Measurements from ENCODE around the gene ERG. TPM values are rescaled to one million over a fixed set of nuclear protein-coding genes. Genes with fewer than 3 reads are reported as not detected.

The ERG gene
- total RNA-seq, 1 experiment from 2014 or later: 4.5 TPM

DNA sequence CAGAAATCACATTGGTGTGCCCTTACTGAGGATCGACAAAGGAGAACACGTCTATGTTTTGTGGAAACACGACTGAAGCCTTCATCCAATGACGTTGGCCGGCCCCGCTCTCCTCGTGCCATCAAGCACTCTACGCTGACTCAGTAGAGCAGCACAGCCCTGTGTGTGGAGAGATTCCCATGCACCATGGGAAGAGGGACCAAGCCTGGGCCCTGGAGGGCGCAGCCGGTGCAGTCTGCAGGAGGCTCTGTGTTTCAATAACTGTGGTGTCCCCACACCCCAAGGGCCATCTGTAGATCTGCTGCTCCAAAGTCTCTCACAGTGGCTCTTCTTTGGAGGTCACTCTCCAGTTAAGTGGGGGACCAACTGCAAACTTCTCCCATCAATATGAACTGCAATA, 144.0 kb downstream of the ERG start:
- ChIA-PET CTCF (interaction anchor here (1.7 to 4.6 kb wide), 4 partner anchors 136 to 595 kb away, joined by 4 to 194 read pairs (median 50); no protein-coding TSS in a partner anchor), POLR2A (no interaction called here)
- peaks cover 30% of the 10 kb centered on the region for H3K27me3 Mint-ChIP-seq (ENCODE audit: low read depth)
- ATAC-seq (no peak), DNase-seq (ENCODE audit: low spot score) (no peak)
- no peak overlapping the region for H3K4me3 Mint-ChIP-seq
- no peak overlapping the region for H3K27ac Mint-ChIP-seq
- H3K36me3 Mint-ChIP-seq: no peaks in the 10 kb centered on the region
- peaks cover 11% of the 10 kb centered on the region for H3K9me3 Mint-ChIP-seq
- H3K4me1 Mint-ChIP-seq: peaks cover 32% of the 10 kb centered on the region
- TF ChIP-seq ESRRA (CRISPR knock-in tag; IDR thresholded peaks at IDR 0.05; ENCODE audit: borderline replicate concordance) (no peak), PRDM15 (CRISPR knock-in tag; IDR thresholded peaks at IDR 0.05) (no peak), ZNF121 (CRISPR knock-in tag; IDR thresholded peaks at IDR 0.05) (no peak), NR1H2 (CRISPR knock-in tag; IDR thresholded peaks at IDR 0.05) (no peak), NR2C2 (CRISPR knock-in tag; IDR thresholded peaks at IDR 0.05) (no peak), CBFB (CRISPR knock-in tag; IDR thresholded peaks at IDR 0.05; ENCODE audit: low read depth) (no peak)
- TF ChIP-seq, protein P1, sequence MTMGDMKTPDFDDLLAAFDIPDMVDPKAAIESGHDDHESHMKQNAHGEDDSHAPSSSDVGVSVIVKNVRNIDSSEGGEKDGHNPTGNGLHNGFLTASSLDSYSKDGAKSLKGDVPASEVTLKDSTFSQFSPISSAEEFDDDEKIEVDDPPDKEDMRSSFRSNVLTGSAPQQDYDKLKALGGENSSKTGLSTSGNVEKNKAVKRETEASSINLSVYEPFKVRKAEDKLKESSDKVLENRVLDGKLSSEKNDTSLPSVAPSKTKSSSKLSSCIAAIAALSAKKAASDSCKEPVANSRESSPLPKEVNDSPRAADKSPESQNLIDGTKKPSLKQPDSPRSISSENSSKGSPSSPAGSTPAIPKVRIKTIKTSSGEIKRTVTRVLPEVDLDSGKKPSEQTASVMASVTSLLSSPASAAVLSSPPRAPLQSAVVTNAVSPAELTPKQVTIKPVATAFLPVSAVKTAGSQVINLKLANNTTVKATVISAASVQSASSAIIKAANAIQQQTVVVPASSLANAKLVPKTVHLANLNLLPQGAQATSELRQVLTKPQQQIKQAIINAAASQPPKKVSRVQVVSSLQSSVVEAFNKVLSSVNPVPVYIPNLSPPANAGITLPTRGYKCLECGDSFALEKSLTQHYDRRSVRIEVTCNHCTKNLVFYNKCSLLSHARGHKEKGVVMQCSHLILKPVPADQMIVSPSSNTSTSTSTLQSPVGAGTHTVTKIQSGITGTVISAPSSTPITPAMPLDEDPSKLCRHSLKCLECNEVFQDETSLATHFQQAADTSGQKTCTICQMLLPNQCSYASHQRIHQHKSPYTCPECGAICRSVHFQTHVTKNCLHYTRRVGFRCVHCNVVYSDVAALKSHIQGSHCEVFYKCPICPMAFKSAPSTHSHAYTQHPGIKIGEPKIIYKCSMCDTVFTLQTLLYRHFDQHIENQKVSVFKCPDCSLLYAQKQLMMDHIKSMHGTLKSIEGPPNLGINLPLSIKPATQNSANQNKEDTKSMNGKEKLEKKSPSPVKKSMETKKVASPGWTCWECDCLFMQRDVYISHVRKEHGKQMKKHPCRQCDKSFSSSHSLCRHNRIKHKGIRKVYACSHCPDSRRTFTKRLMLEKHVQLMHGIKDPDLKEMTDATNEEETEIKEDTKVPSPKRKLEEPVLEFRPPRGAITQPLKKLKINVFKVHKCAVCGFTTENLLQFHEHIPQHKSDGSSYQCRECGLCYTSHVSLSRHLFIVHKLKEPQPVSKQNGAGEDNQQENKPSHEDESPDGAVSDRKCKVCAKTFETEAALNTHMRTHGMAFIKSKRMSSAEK (CRISPR knock-in tag; IDR thresholded peaks at IDR 0.05; ENCODE audit: borderline replicate concordance): no peak
- TF ChIP-seq, protein P2, sequence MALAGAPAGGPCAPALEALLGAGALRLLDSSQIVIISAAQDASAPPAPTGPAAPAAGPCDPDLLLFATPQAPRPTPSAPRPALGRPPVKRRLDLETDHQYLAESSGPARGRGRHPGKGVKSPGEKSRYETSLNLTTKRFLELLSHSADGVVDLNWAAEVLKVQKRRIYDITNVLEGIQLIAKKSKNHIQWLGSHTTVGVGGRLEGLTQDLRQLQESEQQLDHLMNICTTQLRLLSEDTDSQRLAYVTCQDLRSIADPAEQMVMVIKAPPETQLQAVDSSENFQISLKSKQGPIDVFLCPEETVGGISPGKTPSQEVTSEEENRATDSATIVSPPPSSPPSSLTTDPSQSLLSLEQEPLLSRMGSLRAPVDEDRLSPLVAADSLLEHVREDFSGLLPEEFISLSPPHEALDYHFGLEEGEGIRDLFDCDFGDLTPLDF (CRISPR knock-in tag; IDR thresholded peaks at IDR 0.05): no peak

GRCh38 chr21:38352536-38353219, 145.6 kb downstream of the ERG start:
- Mint-ChIP-seq H3K4me3 (no peak overlapping the region), H3K36me3 (no peaks in the 10 kb centered on the region), H3K27me3 (ENCODE audit: low read depth) (peaks cover 30% of the 10 kb centered on the region), H3K27ac (no peak overlapping the region), H3K4me1 (peaks cover 32% of the 10 kb centered on the region), H3K9me3 (no peaks in the 10 kb centered on the region)
- DNase-seq (ENCODE audit: low spot score) (peak; percentile 77), ATAC-seq (peak; percentile 55)
- TF ChIP-seq TP53 (CRISPR knock-in tag; IDR thresholded peaks at IDR 0.05) (no peak), CTCF (IDR thresholded peaks at IDR 0.05) (peak; percentile 33; the same call in 1 of the 2 replicates)
- POLR2A ChIA-PET: no interaction called here
- CTCF ChIA-PET: interaction anchor here (0.6 to 4.6 kb wide), 45 partner anchors 10 to 921 kb away, joined by 3 to 194 read pairs (median 5); no protein-coding TSS in a partner anchor

All from WTC11 (cell line).